H9 (cell line): ENCODE measurements around the gene SHB. TPM values are rescaled to one million over a fixed set of nuclear protein-coding genes. Genes with fewer than 3 reads are reported as not detected.

Experiments used
- DNase-seq: peaks from one replicate; pipeline ENCODE4 v3.0.0-alpha.2; 2017
- H2AFZ ChIP-seq: one replicate; pipeline ENCODE4 v1.6.1; 2013; ENCODE audit warnings: mild to moderate bottlenecking, low read length, control low read depth, moderate library complexity
- H2AK5ac ChIP-seq: 2 replicates; pipeline ENCODE4 v1.6.1; 2013; ENCODE audit warnings: low read length, control low read depth, mixed read lengths; ENCODE audit not compliant: insufficient read length
- H2BK120ac ChIP-seq: one replicate; pipeline ENCODE4 v1.6.1; 2013; ENCODE audit warnings: low read depth, mild to moderate bottlenecking, low read length, control low read depth, inconsistent platforms; ENCODE audit not compliant: poor library complexity, severe bottlenecking
- H2BK12ac ChIP-seq: 2 replicates; pipeline ENCODE4 v1.6.1; 2013; ENCODE audit warnings: low read length, control low read depth, mixed read lengths, low read depth; ENCODE audit not compliant: insufficient read length
- H2BK15ac ChIP-seq: 2 replicates; pipeline ENCODE4 v1.6.1; 2013; ENCODE audit warnings: low read depth, low read length, control low read depth
- H2BK20ac ChIP-seq: one replicate; pipeline ENCODE4 v1.6.1; 2013; ENCODE audit warnings: low read depth, mild to moderate bottlenecking, low read length, control low read depth, inconsistent platforms; ENCODE audit not compliant: poor library complexity, severe bottlenecking
- H2BK5ac ChIP-seq: 2 replicates; pipeline ENCODE4 v1.6.1; 2013; ENCODE audit warnings: low read length, control low read depth, mixed read lengths; ENCODE audit not compliant: insufficient read length
- H3K14ac ChIP-seq: 2 replicates; pipeline ENCODE4 v1.6.1; 2013; ENCODE audit warnings: low read length, control low read depth; ENCODE audit not compliant: insufficient read depth
- H3K18ac ChIP-seq: 2 replicates; pipeline ENCODE4 v1.6.1; 2013; ENCODE audit warnings: low read depth, mild to moderate bottlenecking, mixed read lengths, low read length, control low read depth; ENCODE audit not compliant: insufficient read length
- H3K23ac ChIP-seq: 2 replicates; pipeline ENCODE4 v1.6.1; 2013; ENCODE audit warnings: low read length, control low read depth, mixed read lengths, low read depth; ENCODE audit not compliant: insufficient read length
- H3K23me2 ChIP-seq: 2 replicates; pipeline ENCODE4 v1.6.1; 2013; ENCODE audit warnings: low read depth, mild to moderate bottlenecking, mixed read lengths, low read length, control low read depth; ENCODE audit not compliant: insufficient read length, poor library complexity, severe bottlenecking
- H3K27ac ChIP-seq: 2 replicates; pipeline ENCODE4 v1.5.1; 2013; ENCODE audit warnings: low read length, control low read depth, mixed read lengths, low read depth; ENCODE audit not compliant: insufficient read length
- H3K27me3 ChIP-seq: 2 replicates; pipeline ENCODE4 v1.6.1; 2013; ENCODE audit warnings: low read length, control low read depth, inconsistent platforms; ENCODE audit not compliant: insufficient read depth
- H3K4ac ChIP-seq: 2 replicates; pipeline ENCODE4 v1.6.1; 2013; ENCODE audit warnings: low read depth, mild to moderate bottlenecking, control low read depth, inconsistent platforms, low read length, moderate library complexity
- H3K4me1 ChIP-seq: 2 replicates; pipeline ENCODE4 v1.6.1; 2013; ENCODE audit warnings: low read length, control low read depth, inconsistent platforms; ENCODE audit not compliant: insufficient read depth
- H3K4me2 ChIP-seq: 2 replicates; pipeline ENCODE4 v1.6.1; 2013; ENCODE audit warnings: low read length, control low read depth, mixed read lengths; ENCODE audit not compliant: insufficient read length, insufficient read depth
- H3K56ac ChIP-seq: 2 replicates; pipeline ENCODE4 v1.6.1; 2013; ENCODE audit warnings: low read depth, mild to moderate bottlenecking, mixed read lengths, low read length, control low read depth; ENCODE audit not compliant: insufficient read length
- H3K79me1 ChIP-seq: 2 replicates; pipeline ENCODE4 v1.6.1; 2013; ENCODE audit warnings: low read depth, mild to moderate bottlenecking, moderate library complexity, low read length, control low read depth, inconsistent platforms; ENCODE audit not compliant: insufficient read depth, poor library complexity, severe bottlenecking
- H3K79me2 ChIP-seq: 2 replicates; pipeline ENCODE4 v1.6.1; 2013; ENCODE audit warnings: low read length, control low read depth, inconsistent platforms; ENCODE audit not compliant: insufficient read depth
- H3K9ac ChIP-seq: 2 replicates; pipeline ENCODE4 v1.6.1; 2013; ENCODE audit warnings: low read length, control low read depth, mixed read lengths; ENCODE audit not compliant: insufficient read length; ENCODE audit errors: extremely low read depth
- H3K9me3 ChIP-seq: one replicate; pipeline ENCODE4 v1.6.1; 2013; ENCODE audit warnings: low read depth, low read length, inconsistent platforms; ENCODE audit not compliant: control insufficient read depth
- H3T11ph ChIP-seq: one replicate; pipeline ENCODE4 v1.6.1; 2013; ENCODE audit warnings: mild to moderate bottlenecking, low read length, control low read depth, inconsistent platforms
- H4K20me1 ChIP-seq: one replicate; pipeline ENCODE4 v1.6.1; 2013; ENCODE audit not compliant: control insufficient read depth, insufficient read length, insufficient read depth
- H4K5ac ChIP-seq: 2 replicates; pipeline ENCODE4 v1.6.1; 2013; ENCODE audit warnings: low read depth, mild to moderate bottlenecking, mixed read lengths, low read length, control low read depth; ENCODE audit not compliant: insufficient read length
- H4K8ac ChIP-seq: replicated peaks from 2 replicates; pipeline ENCODE4 v1.6.1; 2013; ENCODE audit warnings: low read length, control low read depth, mixed read lengths, low read depth; ENCODE audit not compliant: insufficient read length
- H4K91ac ChIP-seq: 2 replicates; pipeline ENCODE4 v1.6.1; 2013; ENCODE audit warnings: low read depth, mild to moderate bottlenecking, moderate library complexity, mixed read lengths, low read length, control low read depth; ENCODE audit not compliant: insufficient read length
- H3K27ac Mint-ChIP-seq, 3 experiments: 2 replicates in 2 of 3; 3 replicates in 1 of 3; pipeline ENCODE4 v1.8.0; 2020 to 2021; ENCODE audit warnings: mixed read lengths in 3 of 3, mild to moderate bottlenecking in 1 of 3, moderate library complexity in 1 of 3
- H3K27me3 Mint-ChIP-seq: 2 replicates; pipeline ENCODE4 v1.8.0; 2021; ENCODE audit warnings: low read depth, mild to moderate bottlenecking, moderate library complexity, mixed read lengths
- H3K36me3 Mint-ChIP-seq, 3 experiments: 2 replicates in 2 of 3; 3 replicates in 1 of 3; pipeline ENCODE4 v1.8.0; 2020 to 2021; ENCODE audit warnings: low read depth in 3 of 3, mixed read lengths in 3 of 3; ENCODE audit not compliant: insufficient read depth in 1 of 3
- H3K4me1 Mint-ChIP-seq, 2 experiments: 2 replicates each; pipeline ENCODE4 v1.8.0; 2020; ENCODE audit warnings: mixed read lengths in 2 of 2
- H3K4me3 Mint-ChIP-seq, 2 experiments: 2 replicates in 1 of 2; 3 replicates in 1 of 2; pipeline ENCODE4 v1.8.0; 2020 to 2021; ENCODE audit warnings: mild to moderate bottlenecking in 2 of 2, mixed read lengths in 2 of 2, moderate library complexity in 1 of 2
- H3K9me3 Mint-ChIP-seq, 2 experiments: 2 replicates in 1 of 2; 3 replicates in 1 of 2; pipeline ENCODE4 v1.8.0; 2020; ENCODE audit warnings: mild to moderate bottlenecking in 2 of 2, mixed read lengths in 2 of 2, moderate library complexity in 1 of 2
- WGBS: extraction: QIAGEN DNeasy Blood & Tissue Kit; methylation state at CpG from one replicate; pipeline ENCODE4 v1.1.7; 2013; ENCODE audit warnings: missing lambda C conversion rate, low lambda C conversion rate, mixed read lengths; ENCODE audit not compliant: insufficient read length; ENCODE audit errors: extremely low coverage; 5-methylcytosine and 5-hydroxymethylcytosine counted together
- total RNA-seq: library from RNA; stranded (reverse); gene quantifications from 2 replicates; pipeline ENCODE4 v1.2.1, GENCODE V29; 2021
- TF ChIP-seq, protein P1 (sequence below): fragments of 200-600 bp; sonication (generic); conservative IDR thresholded peaks from 3 replicates; pipeline ENCODE4 v1.8.0; 2021; ENCODE audit warnings: antibody characterized with exemption, mild to moderate bottlenecking

The SHB gene
- total RNA-seq, 1 experiment from 2014 or later = 14.6 TPM

DNA sequence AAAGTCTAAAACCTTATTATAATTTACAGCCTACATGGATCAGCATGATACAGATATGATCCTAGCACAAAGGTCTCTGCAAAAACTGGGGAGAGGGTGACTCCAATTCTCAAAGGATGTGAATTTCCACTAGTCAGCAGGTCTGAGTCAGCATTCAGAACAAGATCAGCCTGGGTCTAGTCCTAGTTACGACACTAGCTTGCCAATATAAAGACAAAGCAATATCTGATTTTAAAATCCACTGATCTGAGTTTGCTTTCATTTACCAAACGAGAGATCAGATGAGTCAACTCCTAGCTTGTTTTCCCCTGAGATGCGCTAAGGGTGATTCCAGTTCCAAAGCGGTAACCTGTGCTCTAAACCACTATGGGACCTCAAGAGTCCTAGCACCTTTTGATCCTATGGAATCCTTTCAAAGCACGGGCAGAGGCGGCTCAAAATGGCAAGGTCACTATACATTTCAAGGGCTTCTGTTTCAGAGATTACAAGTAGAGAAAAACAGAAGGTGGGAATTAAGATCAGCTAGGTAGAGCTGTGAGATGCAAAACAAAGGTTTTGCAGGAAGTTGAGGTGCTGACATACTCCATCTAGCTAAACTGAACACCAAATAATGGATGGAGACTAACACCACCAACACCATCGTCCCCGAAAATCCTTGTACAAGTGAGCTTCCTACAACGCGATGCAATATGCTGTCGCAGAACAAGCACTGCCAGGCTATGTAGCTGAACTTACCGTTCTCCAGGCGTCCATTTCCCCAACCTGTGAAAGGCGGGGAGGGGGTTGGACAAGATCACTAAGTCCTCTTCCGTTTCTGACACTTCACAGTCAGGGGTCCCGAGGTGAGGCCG is 166.0 kb downstream of the SHB start:
- Histone ChIP-seq H3T11ph (no peak overlapping the region), H3K23ac (no peak overlapping the region), H4K5ac (no peak overlapping the region), H2AK5ac (no peak overlapping the region), H3K56ac (no peak overlapping the region), H3K27ac (no peak overlapping the region), H3K4me1 (peaks cover 4% of the 10 kb centered on the region; the same call in 1 of the 2 replicates), H3K9ac (peak overlapping the region; percentile 71), H2BK12ac (no peak overlapping the region), H3K23me2 (peaks cover 15% of the 10 kb centered on the region), H3K18ac (no peak overlapping the region), H2BK5ac (no peak overlapping the region), H3K27me3 (no peaks in the 10 kb centered on the region), H3K79me1 (no peaks in the 10 kb centered on the region), H3K4ac (no peak overlapping the region), H2AFZ (no peak overlapping the region), H3K9me3 (no peaks in the 10 kb centered on the region), H4K20me1 (no peaks in the 10 kb centered on the region), H3K14ac (no peak overlapping the region; the same call in 1 of the 2 replicates), H4K91ac (no peak overlapping the region), H3K4me2 (peak overlapping the region; percentile 93), H3K79me2 (no peaks in the 10 kb centered on the region; the same call in 1 of the 2 replicates), H2BK15ac (no peak overlapping the region), H2BK120ac (no peak overlapping the region), H2BK20ac (no peak overlapping the region), H4K8ac (no peak overlapping the region)
- no peak for DNase-seq
- Mint-ChIP-seq H3K27me3 (peaks cover 23% of the 10 kb centered on the region), H3K27ac (no peak overlapping the region; a peak in 1 of 7 replicates), H3K4me1 (peaks cover 18 to 19% of the 10 kb centered on the region in 2 experiments), H3K4me3 (peak overlapping the region; percentile 78 to 92), H3K9me3 (no peaks in the 10 kb centered on the region), H3K36me3 (peaks cover 3 to 7% (median 7%) of the 10 kb centered on the region in 3 experiments; a peak in 5 of 7 replicates)
- TF ChIP-seq, protein P1, sequence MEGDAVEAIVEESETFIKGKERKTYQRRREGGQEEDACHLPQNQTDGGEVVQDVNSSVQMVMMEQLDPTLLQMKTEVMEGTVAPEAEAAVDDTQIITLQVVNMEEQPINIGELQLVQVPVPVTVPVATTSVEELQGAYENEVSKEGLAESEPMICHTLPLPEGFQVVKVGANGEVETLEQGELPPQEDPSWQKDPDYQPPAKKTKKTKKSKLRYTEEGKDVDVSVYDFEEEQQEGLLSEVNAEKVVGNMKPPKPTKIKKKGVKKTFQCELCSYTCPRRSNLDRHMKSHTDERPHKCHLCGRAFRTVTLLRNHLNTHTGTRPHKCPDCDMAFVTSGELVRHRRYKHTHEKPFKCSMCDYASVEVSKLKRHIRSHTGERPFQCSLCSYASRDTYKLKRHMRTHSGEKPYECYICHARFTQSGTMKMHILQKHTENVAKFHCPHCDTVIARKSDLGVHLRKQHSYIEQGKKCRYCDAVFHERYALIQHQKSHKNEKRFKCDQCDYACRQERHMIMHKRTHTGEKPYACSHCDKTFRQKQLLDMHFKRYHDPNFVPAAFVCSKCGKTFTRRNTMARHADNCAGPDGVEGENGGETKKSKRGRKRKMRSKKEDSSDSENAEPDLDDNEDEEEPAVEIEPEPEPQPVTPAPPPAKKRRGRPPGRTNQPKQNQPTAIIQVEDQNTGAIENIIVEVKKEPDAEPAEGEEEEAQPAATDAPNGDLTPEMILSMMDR = no peak
- no CpG with 5 or more reads among the region's 17 CpGs for WGBS
